ENCODE results near the gene NHLH1. TPM values are rescaled to one million over a fixed set of nuclear protein-coding genes. Genes with fewer than 3 reads are reported as not detected.

NHLH1 gene
- total RNA-seq, 1 experiment from 2014 or later, result 0.43 TPM

DNA sequence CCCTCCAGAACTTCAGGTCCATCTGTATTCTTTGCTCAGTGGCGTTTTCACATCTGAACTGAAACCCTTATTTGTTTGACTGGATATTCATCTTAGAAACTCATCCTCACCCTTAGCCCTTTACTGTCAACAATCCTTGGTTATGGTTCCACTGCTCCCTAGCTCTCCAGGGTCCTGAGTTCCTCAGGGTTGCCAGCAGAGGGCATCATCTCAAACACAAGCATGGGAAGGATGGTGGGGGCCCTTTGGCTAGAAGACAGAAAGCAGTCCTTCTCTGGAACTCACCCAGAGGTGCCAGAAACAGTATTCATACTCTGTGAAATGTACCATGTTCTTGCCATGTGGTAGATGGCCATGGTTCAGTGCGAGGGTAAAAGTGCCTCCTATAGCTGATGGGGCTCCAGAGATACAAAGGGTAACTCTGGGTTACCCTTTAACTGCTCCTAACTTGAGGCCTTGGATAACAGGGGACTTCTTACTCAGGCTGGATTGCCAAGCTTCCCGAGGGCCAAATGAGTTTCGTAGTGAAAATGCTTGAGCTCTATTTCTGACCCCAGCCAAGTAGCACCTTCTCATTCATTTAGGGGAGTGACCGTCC lies 12.4 kb upstream of the NHLH1 start:
- intact Hi-C loops (cut with micrococcal nuclease; ENCODE audit: unreplicated experiment), result no loop called here
- no peak overlapping the region for H3K4me3 ChIP-seq (ENCODE audit: low read depth, low read length, poor library complexity, severe bottlenecking)
- POLR2A ChIA-PET (ENCODE audit: low non-redundant PET), result no interaction called here
- TF ChIP-seq, protein P1, sequence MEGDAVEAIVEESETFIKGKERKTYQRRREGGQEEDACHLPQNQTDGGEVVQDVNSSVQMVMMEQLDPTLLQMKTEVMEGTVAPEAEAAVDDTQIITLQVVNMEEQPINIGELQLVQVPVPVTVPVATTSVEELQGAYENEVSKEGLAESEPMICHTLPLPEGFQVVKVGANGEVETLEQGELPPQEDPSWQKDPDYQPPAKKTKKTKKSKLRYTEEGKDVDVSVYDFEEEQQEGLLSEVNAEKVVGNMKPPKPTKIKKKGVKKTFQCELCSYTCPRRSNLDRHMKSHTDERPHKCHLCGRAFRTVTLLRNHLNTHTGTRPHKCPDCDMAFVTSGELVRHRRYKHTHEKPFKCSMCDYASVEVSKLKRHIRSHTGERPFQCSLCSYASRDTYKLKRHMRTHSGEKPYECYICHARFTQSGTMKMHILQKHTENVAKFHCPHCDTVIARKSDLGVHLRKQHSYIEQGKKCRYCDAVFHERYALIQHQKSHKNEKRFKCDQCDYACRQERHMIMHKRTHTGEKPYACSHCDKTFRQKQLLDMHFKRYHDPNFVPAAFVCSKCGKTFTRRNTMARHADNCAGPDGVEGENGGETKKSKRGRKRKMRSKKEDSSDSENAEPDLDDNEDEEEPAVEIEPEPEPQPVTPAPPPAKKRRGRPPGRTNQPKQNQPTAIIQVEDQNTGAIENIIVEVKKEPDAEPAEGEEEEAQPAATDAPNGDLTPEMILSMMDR (conservative IDR thresholded peaks at IDR 0.05; ENCODE audit: low read depth, low read length), result peak; percentile 70
- TF ChIP-seq EZH2 (IDR thresholded peaks at IDR 0.05; ENCODE audit: borderline replicate concordance, low read depth, low read length, poor library complexity, severe bottlenecking), result no peak
- peaks cover 70% of the 10 kb centered on the region for H3K36me3 ChIP-seq (ENCODE audit: insufficient read depth, low read length, poor library complexity, severe bottlenecking)
- H3K27ac ChIP-seq (ENCODE audit: low read depth, low read length, poor library complexity, severe bottlenecking), result no peak overlapping the region
- H3K9me3 ChIP-seq (ENCODE audit: low read depth, low read length, poor library complexity, severe bottlenecking), result no peaks in the 10 kb centered on the region
- no peaks in the 10 kb centered on the region for H3K4me1 ChIP-seq (ENCODE audit: insufficient read depth, low read length, poor library complexity, severe bottlenecking)
- peak; percentile 60 for DNase-seq (ENCODE audit: low spot score)
- H3K27me3 ChIP-seq (replicated peaks; ENCODE audit: insufficient read depth, low read depth, low read length, poor library complexity), result no peaks in the 10 kb centered on the region
- BruUV-seq (replicated peaks), result no TSS peak
- CTCF ChIA-PET, result interaction anchor here (3.5 kb wide), 1 partner anchor 22 kb away, joined by 19 read pairs; no protein-coding TSS in a partner anchor

- Histone ChIP-seq H3K27ac (ENCODE audit: low read depth, low read length, poor library complexity, severe bottlenecking) (no peak overlapping the region), H3K36me3 (ENCODE audit: insufficient read depth, low read length, poor library complexity, severe bottlenecking) (peaks cover 50% of the 10 kb centered on the region), H3K4me1 (ENCODE audit: insufficient read depth, low read length, poor library complexity, severe bottlenecking) (peaks cover 6% of the 10 kb centered on the region), H3K27me3 (replicated peaks; ENCODE audit: insufficient read depth, low read depth, low read length, poor library complexity) (no peaks in the 10 kb centered on the region), H3K4me3 (ENCODE audit: low read depth, low read length, poor library complexity, severe bottlenecking) (no peak overlapping the region), H3K9me3 (ENCODE audit: low read depth, low read length, poor library complexity, severe bottlenecking) (no peaks in the 10 kb centered on the region)
- TF ChIP-seq EZH2 (IDR thresholded peaks at IDR 0.05; ENCODE audit: borderline replicate concordance, low read depth, low read length, poor library complexity, severe bottlenecking), result no peak
- TF ChIP-seq, protein P1 (conservative IDR thresholded peaks at IDR 0.05; ENCODE audit: low read depth, low read length), result no peak
- intact Hi-C loops (cut with micrococcal nuclease; ENCODE audit: unreplicated experiment), result no loop called here
- POLR2A ChIA-PET (ENCODE audit: low non-redundant PET), result no interaction called here
- CTCF ChIA-PET, result no interaction called here
- no TSS peak for BruUV-seq (replicated peaks)
- DNase-seq (ENCODE audit: low spot score), result no peak
These were observed 9.4 kb upstream of the NHLH1 start for GRCh38 chr1:160357286-160358002.

GRCh38 chr1:160358073-160358472 lies 8.8 kb upstream of the NHLH1 start:
- no peaks in the 10 kb centered on the region for H3K27me3 ChIP-seq (replicated peaks; ENCODE audit: insufficient read depth, low read depth, low read length, poor library complexity)
- TF ChIP-seq, protein P1 (conservative IDR thresholded peaks at IDR 0.05; ENCODE audit: low read depth, low read length), result no peak
- TF ChIP-seq EZH2 (IDR thresholded peaks at IDR 0.05; ENCODE audit: borderline replicate concordance, low read depth, low read length, poor library complexity, severe bottlenecking), result no peak
- intact Hi-C loops (cut with micrococcal nuclease; ENCODE audit: unreplicated experiment), result no loop called here
- H3K9me3 ChIP-seq (ENCODE audit: low read depth, low read length, poor library complexity, severe bottlenecking), result no peaks in the 10 kb centered on the region
- H3K36me3 ChIP-seq (ENCODE audit: insufficient read depth, low read length, poor library complexity, severe bottlenecking), result peaks cover 44% of the 10 kb centered on the region
- peaks cover 9% of the 10 kb centered on the region for H3K4me1 ChIP-seq (ENCODE audit: insufficient read depth, low read length, poor library complexity, severe bottlenecking)
- no peak for DNase-seq (ENCODE audit: low spot score)
- POLR2A ChIA-PET (ENCODE audit: low non-redundant PET), result no interaction called here
- H3K27ac ChIP-seq (ENCODE audit: low read depth, low read length, poor library complexity, severe bottlenecking), result no peak overlapping the region
- CTCF ChIA-PET, result no interaction called here
- no TSS peak for BruUV-seq (replicated peaks)
- H3K4me3 ChIP-seq (ENCODE audit: low read depth, low read length, poor library complexity, severe bottlenecking), result no peak overlapping the region
